Naive thymus-derived CD8-positive, alpha-beta T cell (primary cell): ENCODE results near the gene DEFB129. TPM values are rescaled to one million over a fixed set of nuclear protein-coding genes. Genes with fewer than 3 reads are reported as not detected.

Source experiments
- ATAC-seq, 2 donors: fragments of 150-1000 bp; cut with Tn5 transposase in 1 of 2; sonication (Bioruptor Pico), chemical (Tn5 transposase) in 1 of 2; 1 replicate in 1 of 2; 2 replicates in 1 of 2; pipeline ENCODE4 v1.10.0; 2021; ENCODE audit warnings: mild to moderate bottlenecking in 2 of 2, moderate library complexity in 2 of 2
- POLR2A ChIA-PET: fragments of 350-600 bp; sonication (Branson Sonifier 250); formaldehyde crosslinking; loops from one replicate; lab custom pipeline; 2021; ENCODE audit warnings: antibody characterized with exemption; lab: Charles Lee
- DNase-seq, 10 donors: peaks; one replicate each; pipeline versions ENCODE4 v3.0.0 to v3.0.0-alpha.2; 2020 to 2022
- H3K27ac Mint-ChIP-seq, 10 donors: one replicate each; pipeline ENCODE4 v1.8.0; 2020 to 2022; ENCODE audit warnings: mild to moderate bottlenecking in 10 of 10, mixed read lengths in 10 of 10, moderate library complexity in 4 of 10, inconsistent platforms in 1 of 10
- H3K27me3 Mint-ChIP-seq, 5 donors: one replicate each; pipeline ENCODE4 v1.8.0; 2021 to 2022; ENCODE audit warnings: mixed read lengths in 5 of 5
- H3K36me3 Mint-ChIP-seq, 3 donors: one replicate each; pipeline ENCODE4 v1.8.0; 2020 to 2022; ENCODE audit warnings: mixed read lengths in 3 of 3, mild to moderate bottlenecking in 2 of 3, inconsistent platforms in 1 of 3
- H3K4me1 Mint-ChIP-seq, 4 donors: one replicate each; pipeline ENCODE4 v1.8.0; 2021 to 2022; ENCODE audit warnings: mixed read lengths in 4 of 4
- H3K4me3 Mint-ChIP-seq, 10 donors: one replicate each; pipeline ENCODE4 v1.8.0; 2020 to 2022; ENCODE audit warnings: mild to moderate bottlenecking in 10 of 10, mixed read lengths in 10 of 10, moderate library complexity in 6 of 10, inconsistent platforms in 1 of 10
- H3K9me3 Mint-ChIP-seq, 9 donors: one replicate each; pipeline ENCODE4 v1.8.0; 2020 to 2022; ENCODE audit warnings: mixed read lengths in 9 of 9, mild to moderate bottlenecking in 3 of 9, inconsistent platforms in 1 of 9, moderate library complexity in 1 of 9
- polyA plus RNA-seq, 3 donors: library from polyadenylated mRNA; unstranded; fragments of 300-500 nt; fragmentation: Illumina TruSeq; gene quantifications; one replicate each; pipeline ENCODE4 v1.2.3, GENCODE V29; 2021
- total RNA-seq, 8 experiments: library from RNA in 2 of 8; stranded (reverse) in 2 of 8; gene quantifications; one replicate each; pipeline ENCODE4 v1.2.3 and lab custom pipeline; 2021 to 2026

Gene DEFB129
- total and polyA plus RNA-seq, 5 experiments from 2014 or later, result not detected

DNA sequence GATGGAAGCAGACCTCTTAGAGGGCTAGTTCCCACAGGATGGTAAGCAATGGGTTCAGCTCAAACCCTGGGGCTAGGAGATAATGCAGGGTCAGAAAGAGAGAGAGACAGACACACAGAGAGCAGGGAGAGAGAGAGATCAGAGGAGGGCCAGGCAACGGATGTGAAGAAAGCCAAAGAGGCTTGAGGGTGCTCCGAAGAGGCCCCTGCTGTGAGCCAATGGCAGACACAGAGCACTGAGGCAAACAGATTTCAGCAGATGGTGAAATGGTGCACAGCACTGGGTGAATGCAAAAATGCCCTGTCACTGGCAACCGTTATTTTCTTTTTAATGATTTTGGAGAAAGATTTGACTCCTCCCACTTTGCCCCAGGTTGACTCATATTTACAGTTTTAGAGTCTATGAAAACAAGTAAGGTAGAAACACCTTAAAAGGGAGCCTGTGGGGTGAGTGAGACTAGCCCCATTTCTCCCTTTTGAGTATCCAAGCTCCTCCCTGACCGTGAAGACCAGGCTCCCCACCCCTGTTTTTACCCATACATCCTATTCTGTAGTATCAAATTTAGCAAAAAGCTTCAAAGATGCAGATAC is 31.3 kb downstream of the DEFB129 start:
- H3K4me1 Mint-ChIP-seq, result peaks cover 2 to 9% (median 4%) of the 10 kb centered on the region in 4 donors
- ATAC-seq (no peak), DNase-seq (peak in 1 of 10 donors; percentile 2)
- H3K36me3 Mint-ChIP-seq, result no peaks in the 10 kb centered on the region
- POLR2A ChIA-PET, result interaction anchor here (1.0 to 1.5 kb wide), 2 partner anchors 67 to 73 kb away, joined by 3 to 4 read pairs; partner anchors contain the start of gene SOX12
- H3K27ac Mint-ChIP-seq, result peak overlapping the region in 1 of 10 donors; percentile 78
- peaks cover 0 to 3% (median 0%) of the 10 kb centered on the region in 5 donors for H3K27me3 Mint-ChIP-seq
- no peak overlapping the region for H3K4me3 Mint-ChIP-seq
- H3K9me3 Mint-ChIP-seq, result no peaks in the 10 kb centered on the region

GRCh38 chr20:258963-259362 is 31.9 kb downstream of the DEFB129 start:
- H3K9me3 Mint-ChIP-seq, result no peaks in the 10 kb centered on the region
- peaks cover 2 to 9% (median 4%) of the 10 kb centered on the region in 4 donors for H3K4me1 Mint-ChIP-seq
- DNase-seq, result peak in 1 of 10 donors; percentile 16
- peak overlapping the region in 1 of 10 donors; percentile 17 for H3K27ac Mint-ChIP-seq
- ATAC-seq, result peak; percentile 35 to 49
- H3K27me3 Mint-ChIP-seq, result peaks cover 0 to 3% (median 0%) of the 10 kb centered on the region in 5 donors
- H3K36me3 Mint-ChIP-seq, result no peaks in the 10 kb centered on the region
- POLR2A ChIA-PET, result interaction anchor here (1.0 to 1.5 kb wide), 2 partner anchors 67 to 72 kb away, joined by 3 to 4 read pairs; partner anchors contain the start of gene SOX12
- H3K4me3 Mint-ChIP-seq, result no peak overlapping the region

GRCh38 chr20:259981-260380 is 32.9 kb downstream of the DEFB129 start:
- POLR2A ChIA-PET, result interaction anchor here (1.5 kb wide), 1 partner anchor 71 kb away, joined by 4 read pairs; no protein-coding TSS in a partner anchor

GRCh38 chr20:263701-264100 is 36.6 kb downstream of the DEFB129 start:
- POLR2A ChIA-PET, result interaction anchor here (0.6 kb wide), 1 partner anchor 33 kb away, joined by 3 read pairs; the partner anchor contains the start of gene ZCCHC3
- H3K4me1 Mint-ChIP-seq, result peaks cover 9 to 14% (median 12%) of the 10 kb centered on the region in 4 donors
- no peaks in the 10 kb centered on the region for H3K36me3 Mint-ChIP-seq
- DNase-seq (peak in 1 of 10 donors; percentile 8), ATAC-seq (no peak)
- H3K4me3 Mint-ChIP-seq, result no peak overlapping the region
- H3K9me3 Mint-ChIP-seq, result no peaks in the 10 kb centered on the region
- no peaks in the 10 kb centered on the region for H3K27me3 Mint-ChIP-seq
- no peak overlapping the region for H3K27ac Mint-ChIP-seq

More at GRCh38 chr20:259981-260380, 32.9 kb downstream of the DEFB129 start:
- DNase-seq (no peak), ATAC-seq (no peak)
- no peak overlapping the region for H3K4me3 Mint-ChIP-seq
- H3K27ac Mint-ChIP-seq, result no peak overlapping the region
- no peaks in the 10 kb centered on the region for H3K9me3 Mint-ChIP-seq
- H3K27me3 Mint-ChIP-seq, result peaks cover 0 to 3% (median 0%) of the 10 kb centered on the region in 5 donors
- H3K4me1 Mint-ChIP-seq, result peaks cover 2 to 9% (median 4%) of the 10 kb centered on the region in 4 donors
- no peaks in the 10 kb centered on the region for H3K36me3 Mint-ChIP-seq

GRCh38 chr20:266596-267562 is 39.8 kb downstream of the DEFB129 start:
- no peaks in the 10 kb centered on the region for H3K36me3 Mint-ChIP-seq
- peak; percentile 77 to 94 (median 88) for DNase-seq
- peaks cover 7 to 12% (median 9%) of the 10 kb centered on the region in 4 donors for H3K4me1 Mint-ChIP-seq
- peak; percentile 99 for ATAC-seq
- no peaks in the 10 kb centered on the region for H3K27me3 Mint-ChIP-seq
- POLR2A ChIA-PET, result interaction anchor here (0.7 to 1.4 kb wide), 4 partner anchors 31 to 63 kb away, joined by 3 to 8 read pairs (median 3); partner anchors contain the start of gene SOX12
- H3K9me3 Mint-ChIP-seq, result no peaks in the 10 kb centered on the region
- H3K4me3 Mint-ChIP-seq, result peak overlapping the region; percentile 80 to 93 (median 88)
- peak overlapping the region in 8 of 10 donors; percentile 1 to 85 (median 52) for H3K27ac Mint-ChIP-seq

- POLR2A ChIA-PET, result no interaction called here
- peaks cover 0 to under 1% (median 0%) of the 10 kb centered on the region in 3 donors for H3K36me3 Mint-ChIP-seq
- no peak for ATAC-seq
- H3K4me3 Mint-ChIP-seq, result no peak overlapping the region
- no peaks in the 10 kb centered on the region for H3K27me3 Mint-ChIP-seq
- H3K9me3 Mint-ChIP-seq, result no peaks in the 10 kb centered on the region
- peaks cover 7 to 12% (median 9%) of the 10 kb centered on the region in 4 donors for H3K4me1 Mint-ChIP-seq
- DNase-seq, result peak in 1 of 10 donors; percentile 9
- H3K27ac Mint-ChIP-seq, result peak overlapping the region in 1 of 10 donors; percentile 16
Measured at GRCh38 chr20:270517-270916, 43.5 kb downstream of the DEFB129 start.

- H3K27me3 Mint-ChIP-seq, result no peaks in the 10 kb centered on the region
- peaks cover 7 to 12% (median 9%) of the 10 kb centered on the region in 4 donors for H3K4me1 Mint-ChIP-seq
- POLR2A ChIA-PET, result interaction anchor here (0.7 kb wide), 1 partner anchor 11 kb away, joined by 3 read pairs; no protein-coding TSS in a partner anchor
- H3K4me3 Mint-ChIP-seq, result no peak overlapping the region
- ATAC-seq (no peak), DNase-seq (no peak)
- H3K27ac Mint-ChIP-seq, result peak overlapping the region in 1 of 10 donors; percentile 67
- H3K9me3 Mint-ChIP-seq, result no peaks in the 10 kb centered on the region
- peaks cover under 1 to 3% (median 2%) of the 10 kb centered on the region in 3 donors for H3K36me3 Mint-ChIP-seq
Measured at GRCh38 chr20:271069-271468, 44.0 kb downstream of the DEFB129 start.

- POLR2A ChIA-PET, result interaction anchor here (0.7 kb wide), 1 partner anchor 11 kb away, joined by 3 read pairs; no protein-coding TSS in a partner anchor
- Mint-ChIP-seq H3K36me3 (peaks cover 5 to 6% (median 6%) of the 10 kb centered on the region in 3 donors), H3K27me3 (no peaks in the 10 kb centered on the region), H3K9me3 (no peaks in the 10 kb centered on the region), H3K4me3 (no peak overlapping the region), H3K27ac (peak overlapping the region in 1 of 10 donors; percentile 67), H3K4me1 (peaks cover 4 to 8% (median 6%) of the 10 kb centered on the region in 4 donors)
- DNase-seq, result no peak
- no peak for ATAC-seq
Measured at GRCh38 chr20:271528-271927, 44.5 kb downstream of the DEFB129 start.

- no peak overlapping the region for H3K4me3 Mint-ChIP-seq
- H3K4me1 Mint-ChIP-seq, result no peaks in the 10 kb centered on the region
- H3K9me3 Mint-ChIP-seq, result no peaks in the 10 kb centered on the region
- ATAC-seq (no peak), DNase-seq (no peak)
- peak overlapping the region in 1 of 10 donors; percentile 3 for H3K27ac Mint-ChIP-seq
- H3K36me3 Mint-ChIP-seq, result peaks cover 6 to 11% (median 8%) of the 10 kb centered on the region in 3 donors
- no peaks in the 10 kb centered on the region for H3K27me3 Mint-ChIP-seq
- POLR2A ChIA-PET, result no interaction called here
Measured at GRCh38 chr20:272718-273117, 45.7 kb downstream of the DEFB129 start.

DNA sequence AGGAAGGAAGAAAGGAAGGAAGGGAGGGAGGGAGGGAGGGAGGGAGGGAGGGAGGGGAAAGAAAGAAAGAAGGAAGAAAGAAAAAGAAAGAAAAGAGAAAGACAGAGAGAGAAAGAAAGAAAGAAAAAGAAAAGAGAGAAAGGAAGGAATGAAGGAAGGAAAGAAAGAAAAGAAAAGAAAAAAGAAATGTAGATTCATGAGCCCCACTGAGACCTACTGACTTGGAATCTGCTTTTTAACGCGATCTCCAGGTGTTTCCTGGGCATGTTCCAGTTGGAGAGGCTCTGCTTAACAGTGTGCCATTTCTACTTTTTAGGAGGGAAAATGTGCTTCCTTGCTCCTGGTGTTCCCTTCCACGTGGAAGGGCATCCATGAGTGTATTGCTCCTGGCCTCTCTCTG is 46.8 kb downstream of the DEFB129 start:
- H3K9me3 Mint-ChIP-seq, result no peaks in the 10 kb centered on the region
- no peak for ATAC-seq
- H3K27me3 Mint-ChIP-seq, result no peaks in the 10 kb centered on the region
- POLR2A ChIA-PET, result interaction anchor here (0.6 kb wide), 1 partner anchor 24 kb away, joined by 3 read pairs; the partner anchor contains the start of gene ZCCHC3
- DNase-seq, result no peak
- peak overlapping the region in 1 of 10 donors; percentile 18 for H3K27ac Mint-ChIP-seq
- no peak overlapping the region for H3K4me3 Mint-ChIP-seq
- H3K4me1 Mint-ChIP-seq, result peaks cover 0 to 3% (median 0%) of the 10 kb centered on the region in 4 donors
- H3K36me3 Mint-ChIP-seq, result peaks cover 6 to 14% (median 11%) of the 10 kb centered on the region in 3 donors

DNA sequence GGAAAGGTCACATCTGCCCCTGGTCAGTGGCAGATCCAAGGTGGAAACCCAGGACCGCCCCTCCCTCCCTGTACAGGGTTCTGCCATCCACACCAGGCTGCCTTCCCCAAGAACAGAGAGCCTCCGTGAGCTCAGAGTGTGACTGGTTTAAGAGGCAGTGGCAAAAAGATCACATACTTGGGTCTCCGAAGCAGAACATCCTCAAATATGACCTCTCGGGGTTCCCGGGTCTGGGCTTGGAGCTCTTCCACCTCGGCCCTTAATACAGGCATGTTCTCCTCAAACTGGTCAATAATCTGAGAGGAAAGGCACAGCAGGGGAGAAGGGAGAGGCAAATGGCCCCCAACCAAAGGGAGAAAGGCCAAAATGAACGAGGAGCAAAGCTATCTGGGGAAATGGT is 48.7 kb downstream of the DEFB129 start:
- POLR2A ChIA-PET, result no interaction called here
- Mint-ChIP-seq H3K27me3 (no peaks in the 10 kb centered on the region), H3K27ac (peak overlapping the region in 1 of 10 donors; percentile 2), H3K36me3 (peaks cover 6 to 16% (median 11%) of the 10 kb centered on the region in 3 donors), H3K9me3 (no peaks in the 10 kb centered on the region), H3K4me1 (peaks cover 0 to 3% (median 0%) of the 10 kb centered on the region in 4 donors), H3K4me3 (no peak overlapping the region)
- ATAC-seq (no peak), DNase-seq (peak in 1 of 10 donors; percentile 23)
